PC-3 (cell line): Measurements from ENCODE around the gene CLASP2. TPM values are rescaled to one million over a fixed set of nuclear protein-coding genes. Genes with fewer than 3 reads are reported as not detected.

ENCODE experiments used
- ATAC-seq: fragments of 200-7000 bp; cut with Tn5 transposase; 2 replicates; pipeline ENCODE4 v1.9.1; 2020; ENCODE audit warnings: mild to moderate bottlenecking, moderate library complexity
- BruUV-seq: library from RNA; stranded (reverse); fragments of 400-500 nt; replicated peaks from 2 replicates; lab custom pipeline; 2021; lab: Mats Ljungman, UMichigan
- CTCF ChIA-PET: fragments of 300-600 bp; sonication (Branson Sonifier 250); formaldehyde crosslinking; loops from one replicate; lab custom pipeline; 2022; ENCODE audit warnings: antibody characterized with exemption; lab: Charles Lee
- POLR2A ChIA-PET: fragments of 300-600 bp; sonication (Branson Sonifier 250); formaldehyde crosslinking; loops from one replicate; lab custom pipeline; 2022; ENCODE audit warnings: antibody characterized with exemption; ENCODE audit not compliant: unreplicated experiment; lab: Charles Lee
- DNase-seq: peaks from one replicate; pipeline ENCODE4 v3.0.0-alpha.2; 2015
- H2AFZ ChIP-seq: fragments of 300-600 bp; sonication (generic); 2 replicates; pipeline ENCODE4 v1.6.0; 2016; ENCODE audit warnings: antibody characterized with exemption, low read length
- H3F3A ChIP-seq: fragments of 300-600 bp; sonication (generic); one replicate; pipeline ENCODE4 v1.6.0; 2017; ENCODE audit warnings: antibody characterized with exemption, low read length, control low read depth, mild to moderate bottlenecking; ENCODE audit not compliant: unreplicated experiment
- H3K27ac ChIP-seq: fragments of 300-600 bp; sonication (generic); 2 replicates; pipeline ENCODE4 v1.5.1; 2016; ENCODE audit warnings: mild to moderate bottlenecking, low read length
- H3K27me3 ChIP-seq: fragments of 300-600 bp; sonication (generic); 2 replicates; pipeline ENCODE4 v1.6.1; 2016; ENCODE audit warnings: low read length, mixed read lengths
- H3K36me3 ChIP-seq: fragments of 300-600 bp; sonication (generic); 2 replicates; pipeline ENCODE4 v1.6.1; 2016; ENCODE audit warnings: low read depth, mixed run types, low read length, mixed read lengths
- H3K4me1 ChIP-seq: fragments of 300-600 bp; sonication (generic); 2 replicates; pipeline ENCODE4 v1.5.1; 2016; ENCODE audit warnings: low read length; ENCODE audit not compliant: insufficient read depth
- H3K4me2 ChIP-seq: fragments of 300-600 bp; sonication (generic); 2 replicates; pipeline ENCODE4 v1.6.0; 2016; ENCODE audit warnings: low read length
- H3K4me3 ChIP-seq: fragments of 300-600 bp; sonication (generic); 2 replicates; pipeline ENCODE4 v1.5.1; 2016; ENCODE audit warnings: mild to moderate bottlenecking, low read length, mixed read lengths
- H3K79me2 ChIP-seq: fragments of 300-600 bp; sonication (generic); 2 replicates; pipeline ENCODE4 v1.6.1; 2017; ENCODE audit warnings: low read length, mixed read lengths
- H3K9ac ChIP-seq: fragments of 300-600 bp; sonication (generic); 2 replicates; pipeline ENCODE4 v1.6.0; 2016; ENCODE audit warnings: mild to moderate bottlenecking, low read length
- H3K9me2 ChIP-seq: fragments of 300-600 bp; sonication (generic); replicated peaks from 2 replicates; pipeline ENCODE4 v1.6.1; 2016; ENCODE audit warnings: mixed run types, low read length, mixed read lengths
- H3K9me3 ChIP-seq: fragments of 300-600 bp; sonication (generic); 2 replicates; pipeline ENCODE4 v1.6.1; 2016; ENCODE audit warnings: low read length, mixed read lengths
- H4K20me1 ChIP-seq: fragments of 300-600 bp; sonication (generic); 2 replicates; pipeline ENCODE4 v1.6.1; 2016; ENCODE audit warnings: low read length, mixed read lengths
- CTCF ChIP-seq: fragments of 300-600 bp; sonication (generic); conservative IDR thresholded peaks from 2 replicates; pipeline ENCODE4 v1.5.1; 2017; ENCODE audit warnings: antibody characterized with exemption, low read depth, mild to moderate bottlenecking, low read length
- EZH2 ChIP-seq: fragments of 300-600 bp; sonication (generic); IDR thresholded peaks from one replicate; pipeline ENCODE4 v1.6.1; 2017; ENCODE audit warnings: antibody characterized with exemption, mild to moderate bottlenecking, low read length; ENCODE audit not compliant: unreplicated experiment
- EZH2phosphoT487 ChIP-seq: fragments of 300-600 bp; sonication (generic); IDR thresholded peaks from 2 replicates; pipeline ENCODE4 v1.6.1; 2018; ENCODE audit warnings: mild to moderate bottlenecking, antibody characterized with exemption, low read length, borderline replicate concordance
- intact Hi-C: fragments of 100-400 bp; cut with micrococcal nuclease; formaldehyde crosslinking; loops from 2 replicates; pipeline ENCODE4 v1.9.0; 2023
- total RNA-seq: library from RNA; depleted of rRNA; stranded (reverse); fragments of >200 nt; gene quantifications from 2 replicates; pipeline ENCODE4 v1.2.3, GENCODE V29; 2014

Gene CLASP2
- total RNA-seq, 1 experiment from 2014 or later = 84.8 TPM

- Histone ChIP-seq H3K36me3 (no peaks in the 10 kb centered on the region), H3K4me2 (no peak overlapping the region), H3K27ac (no peak overlapping the region), H4K20me1 (no peaks in the 10 kb centered on the region), H2AFZ (no peak overlapping the region), H3K79me2 (no peaks in the 10 kb centered on the region), H3K9me2 (no peaks in the 10 kb centered on the region), H3F3A (no peaks in the 10 kb centered on the region), H3K9ac (no peak overlapping the region), H3K27me3 (no peaks in the 10 kb centered on the region), H3K4me1 (no peaks in the 10 kb centered on the region), H3K9me3 (no peaks in the 10 kb centered on the region), H3K4me3 (no peak overlapping the region)
- ChIA-PET POLR2A (no interaction called here), CTCF (no interaction called here)
- DNase-seq = no peak
- no peak for ATAC-seq
- intact Hi-C loops = no loop called here
- TF ChIP-seq EZH2 (no peak), EZH2phosphoT487 (no peak), CTCF (no peak)
- no TSS peak for BruUV-seq
Measured at GRCh38 chr3:33488246-33488645, 229.8 kb downstream of the CLASP2 start.

DNA sequence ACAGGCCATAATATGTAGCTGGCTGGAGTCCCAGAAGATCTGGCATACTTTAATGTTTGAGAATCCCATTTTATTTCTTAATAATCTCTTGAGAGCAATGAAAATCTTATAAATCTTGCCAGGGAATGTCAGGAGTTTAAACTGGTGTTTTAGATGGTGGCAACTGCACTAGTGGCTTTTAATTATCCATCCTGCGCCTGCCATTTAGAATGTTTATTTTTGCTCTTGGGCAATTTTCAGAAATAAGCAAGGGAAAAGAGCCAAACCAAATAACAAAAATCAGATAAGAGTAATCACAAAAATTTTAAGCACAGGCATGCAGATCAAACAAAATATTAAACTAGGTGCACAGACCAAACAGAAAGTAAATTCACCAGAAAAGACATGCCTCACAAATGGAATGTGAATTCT is 235.9 kb downstream of the CLASP2 start:
- H3K4me1 ChIP-seq = no peaks in the 10 kb centered on the region
- POLR2A ChIA-PET = no interaction called here
- intact Hi-C loops = no loop called here

More for the DNA sequence above, 235.9 kb downstream of the CLASP2 start:
- BruUV-seq = no TSS peak
- H3K9me2 ChIP-seq = no peaks in the 10 kb centered on the region
- H3F3A ChIP-seq = no peaks in the 10 kb centered on the region
- no peaks in the 10 kb centered on the region for H3K27me3 ChIP-seq
- H2AFZ ChIP-seq = no peak overlapping the region
- no peak overlapping the region for H3K4me3 ChIP-seq
- CTCF ChIA-PET = no interaction called here
- peaks cover 19% of the 10 kb centered on the region for H3K9me3 ChIP-seq
- no peak for TF ChIP-seq EZH2
- no peak for TF ChIP-seq EZH2phosphoT487
- TF ChIP-seq CTCF = no peak
- no peak overlapping the region for H3K4me2 ChIP-seq
- H3K79me2 ChIP-seq = no peaks in the 10 kb centered on the region
- ATAC-seq (peak; percentile 37), DNase-seq (no peak)
- H3K27ac ChIP-seq = no peak overlapping the region
- no peak overlapping the region for H3K9ac ChIP-seq
- no peaks in the 10 kb centered on the region for H4K20me1 ChIP-seq
- H3K36me3 ChIP-seq = peaks cover 13% of the 10 kb centered on the region
